ENCODE measurements around the gene PSMD1.

- TF ChIP-seq EZH2 (IDR thresholded peaks at IDR 0.05; ENCODE audit: insufficient read depth, poor library complexity, severe bottlenecking) (no peak), EZH2phosphoT487 (IDR thresholded peaks at IDR 0.05; ENCODE audit: insufficient read depth, low read depth) (no peak)
Observed at GRCh38 chr2:231184319-231184718, 127.7 kb downstream of the PSMD1 start.

Data from GM23248 (cell line).